GM18526 (cell line): ENCODE data around the gene TMEM123.

Experiments
- POLR2A ChIP-seq: IDR thresholded peaks from 3 replicates; pipeline ENCODE4 v1.6.1; 2011; ENCODE audit not compliant: insufficient read length; ENCODE audit errors: extremely low read depth

Gene TMEM123

DNA sequence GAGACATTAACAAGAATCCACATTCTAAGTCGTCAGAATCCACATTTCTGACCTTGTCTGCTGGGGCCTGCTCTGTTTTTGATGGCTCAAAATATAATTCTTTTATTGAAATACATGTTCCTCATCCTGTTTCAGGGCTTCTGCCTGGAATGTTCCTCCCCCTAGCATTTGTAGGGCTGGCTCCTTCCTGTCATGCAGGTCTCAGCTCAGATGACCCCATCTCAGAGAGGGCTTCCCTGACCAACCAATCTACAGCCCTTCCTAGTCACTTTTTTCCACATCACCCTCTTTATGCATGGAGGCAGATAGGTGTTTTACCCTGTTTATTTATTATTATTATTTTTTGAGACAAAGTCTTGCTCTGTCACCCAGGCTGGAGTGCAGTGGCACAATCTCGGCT, 14.8 kb downstream of the TMEM123 start:
- TF ChIP-seq POLR2A = no peak

DNA sequence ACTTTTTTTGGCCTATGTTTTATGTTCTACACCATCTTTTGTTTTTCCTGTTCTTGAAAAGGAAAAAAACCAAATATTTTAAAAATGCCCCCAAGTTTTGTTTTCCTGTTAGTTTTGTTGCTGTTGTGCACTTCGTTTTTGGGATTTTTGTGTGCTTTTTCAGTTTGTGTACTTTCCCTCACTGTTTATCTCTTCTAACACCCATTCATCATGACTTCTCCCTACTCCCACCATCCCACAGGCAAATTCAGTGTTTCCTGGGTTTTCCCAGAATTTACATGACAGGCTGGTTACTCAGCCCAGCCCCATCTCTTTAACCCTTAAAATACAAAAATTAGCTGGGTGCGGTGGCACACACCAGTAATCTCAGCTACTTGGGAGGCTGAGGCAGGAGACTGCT, 15.6 kb downstream of the TMEM123 start:
- no peak for TF ChIP-seq POLR2A

DNA sequence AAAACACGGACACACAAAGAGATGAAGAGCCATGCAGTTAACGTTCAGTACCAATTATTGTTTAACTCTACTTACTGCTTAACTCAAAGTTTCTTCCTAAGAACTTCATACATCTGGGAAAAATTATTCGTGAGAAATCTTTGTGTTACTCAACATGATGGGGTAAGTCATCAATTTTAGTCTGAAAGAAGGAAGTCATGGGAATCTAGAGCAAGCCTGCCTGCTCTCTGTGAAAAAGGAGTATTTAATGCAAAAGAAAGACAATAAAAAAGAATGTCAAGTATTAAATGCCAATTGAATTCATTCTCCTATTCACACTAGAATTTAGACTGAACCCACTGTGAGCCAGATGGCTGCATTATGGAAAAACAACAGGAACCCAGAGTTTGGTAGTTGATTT, 16.0 kb downstream of the TMEM123 start:
- no peak for TF ChIP-seq POLR2A

DNA sequence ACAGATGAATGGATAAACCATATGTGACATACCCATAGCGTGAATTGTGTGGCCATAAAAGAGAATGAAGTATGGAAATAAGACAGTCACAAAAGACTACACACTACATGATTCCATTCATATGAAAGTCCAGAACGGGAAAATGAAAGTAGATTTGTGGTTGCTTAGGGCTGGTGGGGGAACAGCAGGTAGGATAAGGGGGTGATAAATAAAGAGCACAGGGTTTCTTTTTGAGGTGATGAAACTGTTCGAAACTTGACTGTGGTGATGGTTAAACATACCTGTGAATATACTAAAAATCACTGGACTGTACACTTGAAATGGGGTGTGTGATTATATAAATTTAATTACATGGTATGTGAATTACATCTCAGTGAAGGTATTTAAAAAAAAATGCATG, 16.9 kb downstream of the TMEM123 start:
- no peak for TF ChIP-seq POLR2A

DNA sequence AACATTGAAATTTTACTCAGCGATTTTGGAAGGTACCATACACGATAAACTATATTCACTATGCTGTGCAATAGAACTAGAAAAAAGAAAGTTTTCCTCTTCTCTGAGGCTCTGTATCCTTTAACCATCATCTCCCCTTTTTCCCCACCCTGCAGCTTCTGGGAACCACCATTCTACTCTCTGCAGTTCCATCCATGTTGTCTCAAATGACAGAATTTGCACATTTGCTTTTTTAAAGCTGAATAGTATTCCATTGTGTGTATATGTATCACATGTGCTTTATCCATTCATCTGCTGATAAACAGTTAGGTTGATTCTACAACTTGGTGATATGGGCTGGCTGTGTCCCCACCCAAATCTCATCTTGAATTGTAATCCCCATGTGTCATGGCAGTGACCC, 21.2 kb downstream of the TMEM123 start:
- no peak for TF ChIP-seq POLR2A

DNA sequence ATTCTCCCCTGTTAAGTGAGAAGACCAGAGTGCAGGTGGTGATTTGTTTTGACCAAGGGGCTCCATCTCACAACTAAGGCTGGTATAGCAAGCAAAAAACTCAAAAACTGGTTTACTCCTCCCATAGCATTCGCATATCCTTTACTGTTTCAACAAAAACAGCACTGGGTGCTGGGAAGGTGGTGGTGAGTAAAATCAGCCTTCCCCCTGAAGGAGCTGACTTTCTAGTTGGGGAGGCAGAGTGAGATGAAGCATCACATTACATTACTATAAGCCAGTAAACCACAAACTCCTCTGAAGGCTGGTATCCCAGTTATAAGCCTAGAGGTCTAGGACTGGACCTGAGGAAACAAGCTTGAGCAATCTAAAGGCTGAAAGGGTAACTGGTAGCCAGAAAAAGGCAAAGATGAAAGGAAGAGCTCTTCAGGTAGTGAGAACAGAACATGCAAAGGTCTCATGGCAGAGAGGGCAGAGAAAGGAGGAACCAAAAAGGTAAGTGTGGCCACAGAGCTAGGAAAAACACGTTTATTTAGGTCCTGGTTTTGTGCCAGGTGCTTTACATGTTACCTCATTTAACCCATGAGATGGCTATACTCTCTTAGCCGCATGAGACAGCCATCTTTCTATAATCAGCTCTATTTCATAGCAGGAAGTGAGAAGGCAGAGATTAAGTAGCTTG, 22.3 kb downstream of the TMEM123 start:
- no peak for TF ChIP-seq POLR2A

DNA sequence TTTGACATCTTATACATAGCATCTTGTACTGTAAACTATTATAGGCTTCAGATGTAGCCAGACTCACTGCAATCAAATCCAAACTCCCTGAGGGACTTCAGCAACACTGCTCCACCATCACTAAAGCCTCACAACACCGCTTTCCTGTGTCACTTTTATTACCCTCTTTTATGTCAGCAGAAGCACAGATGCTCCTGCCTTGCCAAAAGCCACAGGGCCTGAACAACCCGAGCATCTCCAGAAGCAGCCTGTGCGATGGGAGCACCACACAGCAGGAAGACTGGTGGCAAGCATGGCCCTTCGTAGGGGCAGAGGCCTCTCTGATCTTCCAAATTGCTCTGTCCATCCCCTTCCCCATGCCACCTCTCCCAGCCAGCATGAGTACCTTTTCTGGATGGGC, 22.9 kb downstream of the TMEM123 start:
- no peak for TF ChIP-seq POLR2A

DNA sequence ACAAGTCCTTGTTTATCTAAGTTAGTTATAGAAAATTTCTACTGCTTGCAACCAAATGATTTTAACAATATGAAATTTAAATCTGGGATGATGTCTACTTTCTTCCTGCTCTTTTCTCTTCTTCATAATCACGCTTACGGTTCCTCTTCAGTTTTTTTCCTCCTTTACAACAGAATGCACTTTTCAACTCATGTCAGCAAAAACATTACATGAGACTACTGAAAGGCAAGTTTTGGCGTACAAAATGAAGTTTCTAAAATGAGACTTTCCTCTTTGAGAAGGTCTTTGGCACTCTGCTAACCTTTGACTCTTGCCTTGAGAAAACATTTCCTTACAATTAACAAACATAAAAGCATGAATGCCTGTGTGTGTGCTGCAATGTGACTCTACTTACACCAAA, 23.3 kb downstream of the TMEM123 start:
- no peak for TF ChIP-seq POLR2A

DNA sequence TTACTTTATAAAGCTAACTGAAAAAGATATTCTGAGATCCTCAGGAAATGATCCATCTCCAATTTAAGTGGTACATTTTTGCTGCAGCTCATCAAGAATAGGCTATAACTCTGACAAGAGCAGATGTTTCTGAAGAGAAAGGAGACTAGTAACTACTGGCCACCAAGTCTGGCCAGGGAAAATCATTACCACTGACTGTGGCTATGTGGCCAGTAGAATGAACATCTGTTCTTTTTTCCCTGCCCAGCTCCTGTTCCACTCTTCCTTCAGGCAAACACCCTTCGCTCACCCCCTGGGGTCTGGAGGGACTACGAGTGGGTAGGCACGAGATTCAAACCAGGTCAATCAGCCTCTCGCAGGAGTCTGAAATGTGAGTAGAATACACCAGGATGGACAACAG, 23.9 kb downstream of the TMEM123 start:
- no peak for TF ChIP-seq POLR2A

DNA sequence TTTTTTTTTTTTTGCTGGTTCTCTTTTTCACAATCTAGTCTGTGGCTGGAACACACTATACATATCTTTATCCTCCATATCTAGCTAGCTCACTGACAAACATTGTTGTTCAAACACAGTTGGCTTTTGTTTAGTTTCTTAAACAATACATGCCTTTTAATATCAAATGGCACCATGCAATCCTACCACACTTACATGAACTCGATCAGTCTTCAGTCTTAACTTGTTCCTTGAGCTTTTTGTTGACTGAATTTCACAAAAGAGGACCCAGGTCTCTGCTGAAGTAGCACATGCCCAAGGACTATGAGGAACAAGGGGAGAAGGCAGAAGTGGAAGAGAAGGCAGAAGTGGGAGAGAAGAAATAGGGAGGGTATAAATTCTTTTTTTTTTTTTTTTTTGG, 25.5 kb downstream of the TMEM123 start:
- TF ChIP-seq POLR2A = no peak

DNA sequence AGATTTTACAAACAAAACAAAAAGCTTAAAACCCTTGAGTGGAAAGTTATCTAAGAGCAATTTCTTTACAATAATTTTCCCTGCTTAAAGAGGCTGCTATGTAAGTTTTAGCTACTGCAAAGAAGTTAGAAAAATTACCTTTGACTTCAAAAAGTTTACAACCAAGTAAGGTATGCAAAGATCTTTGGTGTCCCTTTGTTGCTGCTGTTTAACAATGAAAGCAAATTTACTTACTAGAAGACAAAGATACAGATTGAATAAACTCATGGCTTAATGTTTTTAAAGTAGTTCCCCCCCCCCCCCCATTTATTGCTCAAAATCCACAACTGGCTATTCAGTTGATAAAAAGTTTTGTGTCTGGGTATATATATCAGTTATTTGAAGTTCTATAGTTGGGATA, 26.0 kb downstream of the TMEM123 start:
- TF ChIP-seq POLR2A = no peak

DNA sequence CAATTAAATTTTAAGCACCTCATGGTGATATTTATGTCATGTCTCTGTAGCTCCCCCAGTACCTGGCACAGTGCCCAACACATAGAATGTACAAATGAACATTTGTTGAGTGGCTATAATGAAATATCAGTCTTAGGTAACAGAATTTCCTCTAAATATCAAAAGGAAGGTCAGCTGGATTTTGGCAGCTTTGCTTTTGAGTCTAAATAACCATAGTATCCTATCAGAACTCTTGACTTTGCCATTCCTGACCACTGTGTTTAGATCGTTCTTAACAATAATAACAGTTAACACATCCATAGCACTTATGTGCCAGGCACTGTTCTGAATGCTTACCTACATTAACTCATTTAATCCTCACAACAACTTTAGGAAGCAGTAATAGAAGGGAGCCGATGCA, 26.6 kb downstream of the TMEM123 start:
- no peak for TF ChIP-seq POLR2A

DNA sequence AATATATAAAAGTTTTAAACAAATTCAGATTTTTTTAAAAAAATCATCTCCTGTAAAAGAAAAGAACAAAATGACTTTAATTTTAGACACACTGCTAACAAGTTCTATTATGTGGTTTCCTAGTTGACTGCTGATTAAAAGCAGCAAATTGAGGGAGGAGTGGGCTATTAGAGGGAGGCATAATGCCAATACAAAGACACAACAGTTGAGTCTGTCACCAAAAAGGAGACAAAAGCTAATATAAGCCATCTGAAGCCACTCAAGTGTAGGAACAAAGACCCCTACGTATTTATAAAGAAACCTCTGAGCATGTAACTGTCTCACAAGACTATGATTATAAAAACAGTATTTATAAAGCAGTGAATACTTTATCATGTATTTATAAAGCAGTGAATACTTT, 28.6 kb downstream of the TMEM123 start:
- TF ChIP-seq POLR2A = no peak

DNA sequence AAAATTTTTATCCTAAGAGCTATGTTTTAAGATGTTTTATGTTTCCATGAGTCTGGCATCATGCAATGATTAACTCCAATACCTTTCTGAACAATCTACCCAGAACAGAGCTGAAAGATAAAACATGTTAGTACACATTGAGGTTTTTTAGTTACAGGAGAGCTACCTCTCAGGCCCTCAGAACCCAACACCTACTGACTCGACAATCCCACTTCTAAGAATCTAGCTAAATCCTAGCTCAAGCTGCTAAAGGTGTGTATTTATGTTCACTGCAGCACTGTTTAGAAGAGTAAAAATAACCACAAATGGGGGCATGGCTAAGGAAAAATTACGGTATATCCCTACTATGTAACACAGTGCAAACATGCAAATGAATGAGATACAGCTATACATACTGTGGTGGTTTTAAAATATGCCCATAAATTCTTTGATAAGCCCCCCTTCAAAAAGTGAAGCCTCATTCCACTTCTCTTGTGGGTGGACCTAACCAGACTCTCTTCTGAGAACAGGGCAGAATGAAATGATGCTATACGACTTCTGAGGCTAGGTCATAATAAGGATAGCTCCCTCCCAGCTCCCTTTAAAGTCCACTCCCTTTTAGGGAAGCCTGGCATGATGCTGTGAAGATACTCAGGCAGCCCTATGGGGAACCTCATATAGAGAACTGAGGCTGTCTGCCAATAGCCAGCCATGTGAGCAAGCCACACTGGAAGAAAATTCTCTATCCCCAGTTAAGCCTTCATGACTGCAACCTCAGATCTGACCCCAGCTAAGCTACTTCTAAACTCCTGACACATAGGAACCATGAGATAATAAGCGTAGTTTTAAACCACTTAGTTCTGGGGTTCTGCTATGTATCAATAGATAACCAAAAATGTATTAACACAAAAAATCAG, 29.5 kb downstream of the TMEM123 start:
- no peak for TF ChIP-seq POLR2A

DNA sequence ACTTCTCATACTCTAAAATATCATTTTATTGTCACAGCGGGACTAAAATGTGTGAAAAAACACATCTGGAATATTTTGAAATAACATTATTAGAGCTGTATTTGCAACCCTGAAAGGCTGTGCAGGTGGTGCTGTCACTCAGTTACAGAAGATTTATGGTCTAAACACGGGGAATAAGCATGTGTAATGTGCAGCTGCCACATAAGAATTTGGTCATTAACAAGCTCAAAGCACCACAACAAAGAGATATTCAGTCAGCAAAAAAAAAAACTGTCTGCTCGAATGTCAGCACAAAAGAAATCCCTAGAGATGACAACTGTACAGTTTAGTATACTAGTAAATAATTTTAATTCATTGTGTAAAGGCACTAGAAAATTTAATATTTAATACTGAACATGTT, 31.3 kb downstream of the TMEM123 start:
- no peak for TF ChIP-seq POLR2A

DNA sequence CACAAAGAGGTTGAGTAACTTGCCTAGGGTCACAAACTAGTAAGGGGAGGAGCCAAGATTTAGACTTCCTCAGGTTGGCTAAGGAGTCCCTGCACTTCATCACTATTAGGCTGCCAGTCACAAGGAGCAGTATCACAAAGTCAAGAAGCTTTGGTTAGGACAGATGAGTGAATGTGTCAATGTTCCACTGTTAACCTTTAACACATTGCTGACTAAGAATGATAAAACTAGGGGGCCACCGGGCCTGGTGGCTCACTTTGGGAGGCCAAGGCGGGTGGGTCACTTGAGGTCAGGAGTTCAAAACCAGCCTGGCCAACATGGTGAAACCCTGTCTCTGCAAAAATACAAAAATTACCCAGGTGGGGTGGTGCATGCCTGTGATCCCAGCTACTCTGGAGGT, 32.0 kb downstream of the TMEM123 start:
- TF ChIP-seq POLR2A = no peak

DNA sequence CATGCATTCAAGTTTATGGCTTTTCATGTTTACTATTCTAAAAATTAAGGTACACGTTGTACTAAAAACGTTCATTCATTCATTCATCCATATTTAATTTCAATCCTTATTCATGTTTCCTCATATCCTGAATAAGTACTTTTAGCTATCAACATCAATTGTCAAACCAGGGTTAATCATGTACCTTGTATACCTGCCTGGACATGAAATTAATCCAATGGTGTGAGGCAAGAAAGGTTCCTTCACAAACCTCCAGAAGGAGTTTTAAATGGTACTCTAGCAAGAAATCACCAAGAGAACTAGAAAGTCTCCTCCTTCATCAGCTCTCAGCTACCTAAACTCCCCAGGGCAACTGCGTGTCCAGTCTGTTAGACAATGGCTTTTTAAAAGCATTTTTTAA, 33.4 kb downstream of the TMEM123 start:
- no peak for TF ChIP-seq POLR2A
